Measurements from ENCODE around the gene KCTD2.
"Not testable (repeated sequence)": the region's sequence is repeated elsewhere in the genome, so short reads cannot be mapped to it uniquely, and the experiment has no call there.

The KCTD2 gene

DNA sequence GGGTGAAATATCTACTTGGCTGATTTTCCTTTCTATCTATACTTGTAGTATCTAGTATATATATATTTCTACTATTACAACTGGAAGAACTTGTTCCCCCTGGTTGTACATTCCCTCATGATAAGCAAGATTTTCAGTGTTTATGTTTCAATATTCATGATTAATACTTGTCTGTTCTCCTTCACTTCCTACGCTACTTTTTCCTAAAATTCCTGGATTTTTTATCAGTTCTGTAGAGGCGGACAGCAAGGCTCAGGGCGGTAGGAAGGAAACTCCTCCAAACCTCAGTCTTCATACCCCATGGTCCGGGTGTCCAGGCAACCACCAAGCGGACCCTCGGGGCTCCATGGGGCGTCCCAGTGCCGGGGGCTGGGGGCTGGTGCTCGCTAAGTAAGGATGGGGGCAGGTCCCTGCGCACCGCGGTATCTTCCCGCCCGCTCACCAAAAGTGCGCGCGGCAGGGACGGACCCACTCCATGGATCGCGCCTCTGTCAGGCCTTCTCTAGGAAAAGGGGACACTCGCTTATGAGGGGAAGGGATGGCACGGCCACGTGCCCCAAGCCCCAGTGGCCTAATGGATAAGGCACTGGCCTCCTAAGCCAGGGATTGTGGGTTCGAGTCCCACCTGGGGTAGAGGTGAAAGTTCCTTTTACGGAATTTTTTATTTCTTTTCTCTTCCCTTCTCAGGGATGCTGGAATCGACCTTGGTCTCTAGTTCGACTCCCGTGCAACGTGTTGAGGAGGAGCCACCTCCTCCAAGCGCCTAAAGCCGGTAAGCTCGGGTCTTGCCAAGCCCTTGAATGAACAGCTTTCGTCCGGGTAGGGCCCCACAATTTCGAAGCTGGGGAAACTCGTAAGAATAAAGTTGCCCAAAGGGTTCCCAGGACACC is 13.4 kb upstream of the KCTD2 start:
- peak; percentile 94 for DNase-seq
- in situ Hi-C loops (cut with HindIII; ENCODE audit: low pct_ligation_motif_present, low sequenced_read_pairs), result no loop called here
- TF ChIP-seq, protein P1, sequence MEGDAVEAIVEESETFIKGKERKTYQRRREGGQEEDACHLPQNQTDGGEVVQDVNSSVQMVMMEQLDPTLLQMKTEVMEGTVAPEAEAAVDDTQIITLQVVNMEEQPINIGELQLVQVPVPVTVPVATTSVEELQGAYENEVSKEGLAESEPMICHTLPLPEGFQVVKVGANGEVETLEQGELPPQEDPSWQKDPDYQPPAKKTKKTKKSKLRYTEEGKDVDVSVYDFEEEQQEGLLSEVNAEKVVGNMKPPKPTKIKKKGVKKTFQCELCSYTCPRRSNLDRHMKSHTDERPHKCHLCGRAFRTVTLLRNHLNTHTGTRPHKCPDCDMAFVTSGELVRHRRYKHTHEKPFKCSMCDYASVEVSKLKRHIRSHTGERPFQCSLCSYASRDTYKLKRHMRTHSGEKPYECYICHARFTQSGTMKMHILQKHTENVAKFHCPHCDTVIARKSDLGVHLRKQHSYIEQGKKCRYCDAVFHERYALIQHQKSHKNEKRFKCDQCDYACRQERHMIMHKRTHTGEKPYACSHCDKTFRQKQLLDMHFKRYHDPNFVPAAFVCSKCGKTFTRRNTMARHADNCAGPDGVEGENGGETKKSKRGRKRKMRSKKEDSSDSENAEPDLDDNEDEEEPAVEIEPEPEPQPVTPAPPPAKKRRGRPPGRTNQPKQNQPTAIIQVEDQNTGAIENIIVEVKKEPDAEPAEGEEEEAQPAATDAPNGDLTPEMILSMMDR (IDR thresholded peaks at IDR 0.05; ENCODE audit: low read depth, low read length, missing control alignments), result no peak
- H3K27ac ChIP-seq, result peak overlapping the region; percentile 90
- peaks cover 4% of the 10 kb centered on the region for H3K36me3 ChIP-seq (replicated peaks)
- H3K4me3 ChIP-seq (ENCODE audit: low read depth, low read length), result peak overlapping the region; percentile 95
- H3K27me3 ChIP-seq (replicated peaks), result no peaks in the 10 kb centered on the region

- H3K36me3 ChIP-seq (replicated peaks), result peaks cover 11% of the 10 kb centered on the region
- peak overlapping the region; percentile 90 for H3K27ac ChIP-seq
- H3K4me3 ChIP-seq (ENCODE audit: low read depth, low read length), result peak overlapping the region; percentile 95
- no peaks in the 10 kb centered on the region for H3K27me3 ChIP-seq (replicated peaks)
- peak; percentile 87 for DNase-seq
- TF ChIP-seq, protein P1 (IDR thresholded peaks at IDR 0.05; ENCODE audit: low read depth, low read length, missing control alignments), result peak; percentile 42
- in situ Hi-C loops (cut with HindIII; ENCODE audit: low pct_ligation_motif_present, low sequenced_read_pairs), result no loop called here
Observed at GRCh38 chr17:75034236-75034908, 12.7 kb upstream of the KCTD2 start.

DNA sequence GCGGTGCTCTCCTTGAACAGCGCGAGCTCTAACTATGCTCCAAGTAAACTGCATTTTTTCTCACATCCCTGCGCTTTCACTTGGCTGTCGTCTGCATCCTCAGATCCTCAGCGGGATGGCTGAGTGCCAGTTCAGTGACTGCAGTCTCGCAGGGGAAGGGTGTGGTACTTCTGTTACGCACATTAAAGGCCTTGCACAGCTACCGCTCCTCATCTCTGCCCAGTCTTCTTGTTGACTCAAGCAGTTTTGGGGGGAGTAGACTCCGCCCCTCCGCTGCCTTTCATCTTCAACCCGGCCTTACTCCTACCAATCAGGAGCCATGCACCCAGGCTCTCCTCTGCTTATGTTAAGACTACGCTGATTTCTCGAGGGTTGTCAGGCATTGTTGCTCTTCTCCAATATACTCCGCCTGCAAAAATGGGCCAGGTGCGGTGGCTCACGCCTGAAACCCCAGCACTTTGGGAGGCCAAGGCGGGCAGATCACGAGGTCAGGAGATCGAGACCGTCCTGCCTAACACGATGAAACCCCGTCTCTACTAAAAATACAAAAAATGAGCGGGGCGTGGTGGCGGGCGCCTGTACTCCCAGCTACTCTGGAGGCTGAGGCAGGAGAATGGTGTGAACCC is 10.3 kb upstream of the KCTD2 start:
- in situ Hi-C loops (cut with HindIII; ENCODE audit: low pct_ligation_motif_present, low sequenced_read_pairs), result no loop called here
- no peak for DNase-seq
- Histone ChIP-seq H3K27me3 (replicated peaks) (no peaks in the 10 kb centered on the region), H3K36me3 (replicated peaks) (peaks cover 27% of the 10 kb centered on the region), H3K27ac (no peak overlapping the region), H3K4me3 (ENCODE audit: low read depth, low read length) (no peak overlapping the region)
- TF ChIP-seq, protein P1 (IDR thresholded peaks at IDR 0.05; ENCODE audit: low read depth, low read length, missing control alignments), result no peak

DNA sequence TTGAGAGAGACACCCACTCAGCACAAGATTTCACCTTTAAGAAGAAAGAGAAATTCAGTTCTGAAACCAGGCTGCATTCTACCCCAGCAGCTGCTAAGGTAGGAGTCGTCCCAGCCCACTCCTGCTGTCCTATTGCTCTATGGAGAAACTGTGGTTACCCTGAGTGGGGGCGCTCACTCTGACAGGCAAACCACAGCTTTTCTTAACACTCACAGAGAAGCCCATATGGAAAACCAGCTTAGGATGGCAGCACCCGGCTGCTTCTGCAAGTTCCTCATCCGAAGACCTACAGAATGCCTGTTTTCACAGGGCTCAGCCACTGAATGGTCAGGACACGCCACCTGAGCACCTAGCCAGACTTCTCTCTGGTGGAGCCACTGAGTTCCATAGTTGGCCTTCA is 7.8 kb upstream of the KCTD2 start:
- Histone ChIP-seq H3K4me3 (ENCODE audit: low read depth, low read length) (no peak overlapping the region), H3K27ac (no peak overlapping the region), H3K36me3 (replicated peaks) (peaks cover 33% of the 10 kb centered on the region), H3K27me3 (replicated peaks) (no peaks in the 10 kb centered on the region)
- in situ Hi-C loops (cut with HindIII; ENCODE audit: low pct_ligation_motif_present, low sequenced_read_pairs), result no loop called here
- DNase-seq, result no peak
- TF ChIP-seq, protein P1 (IDR thresholded peaks at IDR 0.05; ENCODE audit: low read depth, low read length, missing control alignments), result no peak

DNA sequence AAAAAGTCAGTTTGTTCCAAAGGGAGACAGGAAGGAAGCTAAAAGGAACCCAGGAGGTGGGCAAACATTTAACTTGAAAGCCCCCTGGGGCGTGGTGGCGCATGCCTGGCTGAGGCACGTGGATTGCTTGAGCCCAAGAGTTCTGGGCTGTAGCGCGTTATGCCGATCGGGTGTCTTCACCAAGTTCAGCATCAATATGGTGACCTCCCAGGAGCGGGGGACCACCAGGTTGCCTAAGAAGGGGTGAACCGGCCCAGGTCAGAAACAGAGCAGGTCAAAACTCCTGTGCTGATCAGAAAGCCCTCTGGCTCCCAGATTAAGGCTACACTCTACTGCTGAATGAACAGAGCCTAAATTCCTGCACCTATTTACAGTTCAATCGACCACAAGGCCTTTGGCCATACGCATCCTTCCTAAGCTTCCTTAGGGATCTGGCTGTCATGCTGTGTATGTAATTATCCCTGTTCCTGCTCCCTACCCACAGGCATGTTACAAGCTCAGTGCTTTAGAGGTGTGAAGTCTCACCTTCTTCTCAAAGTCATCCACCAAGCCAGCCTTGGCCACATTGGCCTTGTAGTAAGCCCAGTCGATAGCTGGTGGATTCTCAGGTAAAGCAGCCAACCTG is 5.3 kb upstream of the KCTD2 start:
- Histone ChIP-seq H3K36me3 (replicated peaks) (peaks cover 33% of the 10 kb centered on the region), H3K27ac (no peak overlapping the region)

DNA sequence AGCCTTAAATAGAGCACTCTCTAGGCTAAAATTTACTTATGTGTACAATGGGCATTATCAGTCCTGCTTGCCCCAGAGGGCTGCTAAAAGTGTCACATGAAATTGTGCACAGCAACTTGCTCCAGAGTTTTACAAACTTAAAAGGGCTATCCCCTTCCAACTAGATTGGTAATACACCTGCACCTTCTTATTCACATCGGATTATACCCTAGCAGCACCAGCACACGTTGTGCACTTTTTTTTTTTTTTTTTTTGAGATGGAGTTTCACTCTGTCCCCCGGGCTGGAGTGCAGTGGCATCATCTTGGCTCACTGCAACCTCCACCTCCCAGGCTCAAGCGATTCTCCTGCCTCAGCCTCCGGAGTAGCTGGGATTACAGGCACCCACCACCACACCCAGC is 3.2 kb upstream of the KCTD2 start:
- DNase-seq; H3K27me3 ChIP-seq (replicated peaks); H3K27ac ChIP-seq; H3K4me3 ChIP-seq (ENCODE audit: low read depth, low read length); in situ Hi-C loops (cut with HindIII; ENCODE audit: low pct_ligation_motif_present, low sequenced_read_pairs): not testable (repeated sequence)
- H3K36me3 ChIP-seq (replicated peaks), result peaks cover 28% of the 10 kb centered on the region

More for the DNA sequence above, 5.3 kb upstream of the KCTD2 start:
- no peak overlapping the region for H3K4me3 ChIP-seq (ENCODE audit: low read depth, low read length)
- TF ChIP-seq, protein P1 (IDR thresholded peaks at IDR 0.05; ENCODE audit: low read depth, low read length, missing control alignments), result no peak
- in situ Hi-C loops (cut with HindIII; ENCODE audit: low pct_ligation_motif_present, low sequenced_read_pairs), result no loop called here
- no peaks in the 10 kb centered on the region for H3K27me3 ChIP-seq (replicated peaks)
- DNase-seq, result no peak

Measured in brain microvascular endothelial cell (primary cell).